Measurements from ENCODE around the gene RNF212B.

RNF212B gene

DNA sequence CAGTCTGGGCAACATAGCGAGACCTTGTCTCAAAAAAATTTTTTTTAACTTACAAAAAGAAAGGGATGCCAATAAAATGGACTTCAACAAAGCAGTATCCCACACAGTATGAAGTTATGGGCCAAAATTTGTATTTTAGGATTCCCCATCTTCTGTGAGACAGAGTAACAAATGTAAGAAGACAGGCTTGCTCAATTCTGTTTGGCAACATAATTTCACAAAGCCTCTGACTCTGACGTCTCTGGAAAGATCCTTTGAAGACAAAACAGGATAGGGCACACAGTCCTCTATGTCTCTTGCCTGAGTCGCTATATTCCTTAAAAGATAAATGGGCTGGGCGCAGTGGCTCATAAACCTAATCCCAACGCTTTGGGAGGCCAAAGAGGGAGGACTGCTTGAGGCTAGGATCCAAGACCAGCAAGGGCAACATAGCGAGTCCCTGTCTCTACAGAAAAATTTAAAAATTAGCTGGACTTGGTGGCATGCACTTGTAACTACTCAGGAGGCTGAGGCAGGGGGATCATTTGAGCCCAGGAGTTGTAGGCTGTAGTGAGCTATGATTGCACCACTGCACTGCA, 49.3 kb downstream of the RNF212B start:
- no peak for DNase-seq
- intact Hi-C loops (cut with DNase I), result loop anchor here (1.0 kb wide), 1 partner anchor 14 kb away; no protein-coding TSS in a partner anchor

- intact Hi-C loops (cut with DNase I), result loop anchor here (5.0 kb wide), 1 partner anchor 173 kb away; no protein-coding TSS in a partner anchor
- DNase-seq, result peak in 2 of 10 donors; percentile 29 to 46
Observed at GRCh38 chr14:23294734-23295561, 57.2 kb downstream of the RNF212B start.

DNA sequence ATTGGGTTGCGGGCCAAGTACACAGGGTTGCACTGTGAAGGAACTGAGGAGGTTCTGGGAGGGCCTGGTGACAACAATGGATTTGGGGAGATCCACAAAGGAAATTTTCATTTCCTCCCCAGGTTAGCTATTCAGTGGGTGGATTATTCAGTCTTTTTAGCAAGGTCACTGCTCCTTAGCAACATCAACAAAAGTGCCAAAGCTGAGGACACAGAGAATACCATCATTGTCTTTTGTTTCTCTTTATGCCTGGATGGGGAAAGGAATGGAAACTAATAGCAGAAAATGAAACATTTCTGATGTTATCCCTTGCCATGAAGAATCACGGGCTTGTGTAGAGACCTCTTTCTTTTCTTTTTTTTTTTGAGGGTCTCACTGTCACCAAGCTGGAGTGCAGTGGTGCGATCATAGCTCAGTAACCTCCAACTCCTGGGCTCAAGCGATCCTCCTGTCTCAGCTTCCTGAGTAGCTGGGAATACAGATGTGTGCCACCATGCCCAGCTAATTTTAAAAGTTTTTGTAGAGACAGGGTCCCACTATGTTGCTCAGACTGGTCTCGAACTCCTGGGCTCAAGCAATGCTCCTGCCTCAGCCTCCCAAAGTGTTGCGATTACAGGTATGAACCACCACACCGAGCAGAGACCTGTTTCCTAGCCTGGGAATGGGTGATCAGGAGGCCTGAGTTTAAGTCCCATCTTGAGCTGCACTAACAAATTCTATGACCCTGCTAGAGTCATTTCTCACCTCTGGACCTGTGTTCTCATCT, 58.5 kb downstream of the RNF212B start:
- intact Hi-C loops (cut with DNase I), result loop anchor here (5.0 kb wide), 1 partner anchor 174 kb away; no protein-coding TSS in a partner anchor
- DNase-seq, result no peak

DNA sequence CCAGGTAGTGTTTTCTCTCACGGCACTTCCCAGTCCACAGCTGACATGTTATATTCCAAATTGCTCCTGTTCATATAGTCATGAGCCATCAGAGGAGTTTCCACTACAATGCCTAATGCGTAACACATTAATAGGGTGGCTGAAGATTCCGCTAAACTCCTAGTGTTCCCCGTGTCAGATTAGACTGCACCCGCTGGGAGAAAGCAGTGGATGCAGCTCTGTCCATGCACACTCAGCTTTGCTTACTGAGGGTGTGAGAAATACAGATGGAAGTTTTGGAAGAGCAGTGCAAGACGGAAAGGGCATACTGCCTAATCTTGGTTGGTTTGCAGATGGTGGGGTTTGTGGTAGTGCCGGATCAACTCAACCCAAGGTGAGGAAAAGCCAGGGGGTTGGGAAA, 59.4 kb downstream of the RNF212B start:
- intact Hi-C loops (cut with DNase I), result loop anchor here (5.0 kb wide), 1 partner anchor 175 kb away; no protein-coding TSS in a partner anchor
- no peak for DNase-seq

DNA sequence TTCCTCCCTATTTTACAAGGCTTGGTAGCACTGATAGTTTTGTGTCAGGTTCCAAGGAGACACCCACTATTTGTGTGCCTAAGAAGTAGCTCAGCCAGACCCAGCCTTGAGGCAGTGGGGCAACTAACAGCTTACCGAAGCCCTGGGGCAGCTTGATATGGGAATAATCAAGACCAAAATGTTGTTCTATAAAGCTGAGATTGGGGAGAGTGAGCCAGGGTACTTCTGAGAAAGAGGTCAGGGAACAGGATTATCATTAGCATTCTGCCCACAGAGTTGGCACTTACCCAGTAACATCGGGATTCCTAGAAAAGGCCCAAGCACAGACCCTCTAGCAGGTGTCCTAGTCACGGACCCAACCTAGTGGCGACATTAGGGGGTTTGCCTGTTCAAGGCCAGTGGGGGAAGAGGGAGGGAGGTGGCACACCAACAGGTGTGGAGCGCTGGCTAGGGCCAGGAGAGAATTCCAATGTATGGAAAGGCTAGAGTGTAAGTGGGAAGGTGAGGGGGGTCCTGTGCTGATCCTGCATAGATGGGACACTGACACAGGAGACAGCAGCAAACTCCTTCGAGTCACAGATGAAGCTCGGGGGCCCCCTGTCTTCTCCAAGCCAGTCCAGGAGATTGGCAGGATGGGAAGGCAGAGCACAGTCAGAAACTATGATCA, 60.0 kb downstream of the RNF212B start:
- DNase-seq, result no peak
- intact Hi-C loops (cut with DNase I), result loop anchor here (2.0 to 5.0 kb wide), 2 partner anchors 33 to 175 kb away; no protein-coding TSS in a partner anchor

GRCh38 chr14:23299211-23299957, 61.6 kb downstream of the RNF212B start:
- intact Hi-C loops (cut with DNase I), result loop anchor here (2.0 to 5.0 kb wide), 2 partner anchors 35 to 177 kb away; no protein-coding TSS in a partner anchor
- no peak for DNase-seq

- no peak for DNase-seq
- intact Hi-C loops (cut with DNase I), result loop anchor here (2.0 to 5.0 kb wide), 2 partner anchors 35 to 178 kb away; no protein-coding TSS in a partner anchor
Observed at GRCh38 chr14:23299986-23300686, 62.4 kb downstream of the RNF212B start.

DNA sequence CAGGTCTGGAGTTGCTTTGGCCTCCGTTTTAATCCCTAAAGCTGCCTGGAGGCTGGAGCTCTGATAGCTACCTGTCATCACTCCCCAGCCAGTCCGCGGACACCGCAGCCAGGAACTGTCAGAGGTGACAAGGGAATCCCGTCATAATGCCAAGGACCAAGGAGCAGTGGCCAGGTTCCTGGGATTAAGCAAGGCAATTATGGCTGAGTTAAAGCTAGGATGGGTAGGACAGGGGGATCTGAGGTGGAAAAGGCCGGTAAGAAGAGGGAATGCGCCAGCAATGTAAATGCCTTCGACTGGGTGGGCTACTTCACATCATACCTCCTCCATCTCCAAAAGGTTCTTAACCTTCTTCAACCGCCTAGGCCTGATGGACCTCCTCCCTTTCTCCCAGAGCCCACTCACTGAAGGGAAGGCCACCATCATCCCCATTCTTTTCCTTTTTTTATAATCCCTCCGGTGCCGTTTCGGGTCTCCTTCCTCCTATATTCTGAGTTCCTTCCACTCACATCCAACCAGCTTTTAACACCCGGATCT, 63.0 kb downstream of the RNF212B start:
- intact Hi-C loops (cut with DNase I), result loop anchor here (1.0 kb wide), 1 partner anchor 14 kb away; the partner anchor contains the start of gene HOMEZ
- DNase-seq, result peak in 2 of 10 donors; percentile 22 to 85

GRCh38 chr14:23301288-23301968, 63.7 kb downstream of the RNF212B start:
- DNase-seq, result peak; percentile 94 to 100 (median 96)
- intact Hi-C loops (cut with DNase I), result loop anchor here (1.0 kb wide), 1 partner anchor 15 kb away; the partner anchor contains the start of gene HOMEZ

DNA sequence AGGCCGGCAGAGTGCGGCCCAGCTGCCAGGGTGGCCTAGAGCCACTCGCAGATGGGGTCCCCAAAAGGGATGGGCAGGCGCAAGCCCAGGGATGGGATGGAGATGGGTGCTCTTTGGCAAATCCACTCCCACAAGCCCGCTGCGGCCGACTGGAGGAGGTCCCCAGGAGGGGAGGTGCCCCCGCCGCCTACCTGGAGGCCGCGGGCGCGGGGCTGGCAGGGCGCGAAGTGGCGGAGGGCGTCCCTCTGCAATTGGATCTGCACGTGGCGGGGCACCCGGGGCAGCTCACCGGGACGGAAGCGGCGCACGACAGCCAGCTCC, 64.2 kb downstream of the RNF212B start:
- no peak for DNase-seq
- intact Hi-C loops (cut with DNase I), result loop anchor here (1.0 kb wide), 1 partner anchor 16 kb away; the partner anchor contains the start of gene HOMEZ

GRCh38 chr14:23302290-23303225, 64.8 kb downstream of the RNF212B start, which contains the start of gene PPP1R3E:
PPP1R3E (minus strand) TSS chr14:23302859; CDS start chr14:23302576, 283 bp downstream.
- intact Hi-C loops (cut with DNase I), result no loop called here
- peak; percentile 44 to 95 (median 67) for DNase-seq

- DNase-seq, result peak; percentile 84 to 98 (median 90)
- intact Hi-C loops (cut with DNase I), result loop anchor here (1.0 kb wide), 1 partner anchor 14 kb away; no protein-coding TSS in a partner anchor
Observed at GRCh38 chr14:23306412-23307145, 68.8 kb downstream of the RNF212B start, which contains the start of gene BCL2L2. BCL2L2 (plus strand) TSS chr14:23306833; CDS start chr14:23307768, 935 bp downstream.

- DNase-seq, result no peak
- intact Hi-C loops (cut with DNase I), result no loop called here
Observed at GRCh38 chr14:23307146-23307530, 69.4 kb downstream of the RNF212B start.

DNA sequence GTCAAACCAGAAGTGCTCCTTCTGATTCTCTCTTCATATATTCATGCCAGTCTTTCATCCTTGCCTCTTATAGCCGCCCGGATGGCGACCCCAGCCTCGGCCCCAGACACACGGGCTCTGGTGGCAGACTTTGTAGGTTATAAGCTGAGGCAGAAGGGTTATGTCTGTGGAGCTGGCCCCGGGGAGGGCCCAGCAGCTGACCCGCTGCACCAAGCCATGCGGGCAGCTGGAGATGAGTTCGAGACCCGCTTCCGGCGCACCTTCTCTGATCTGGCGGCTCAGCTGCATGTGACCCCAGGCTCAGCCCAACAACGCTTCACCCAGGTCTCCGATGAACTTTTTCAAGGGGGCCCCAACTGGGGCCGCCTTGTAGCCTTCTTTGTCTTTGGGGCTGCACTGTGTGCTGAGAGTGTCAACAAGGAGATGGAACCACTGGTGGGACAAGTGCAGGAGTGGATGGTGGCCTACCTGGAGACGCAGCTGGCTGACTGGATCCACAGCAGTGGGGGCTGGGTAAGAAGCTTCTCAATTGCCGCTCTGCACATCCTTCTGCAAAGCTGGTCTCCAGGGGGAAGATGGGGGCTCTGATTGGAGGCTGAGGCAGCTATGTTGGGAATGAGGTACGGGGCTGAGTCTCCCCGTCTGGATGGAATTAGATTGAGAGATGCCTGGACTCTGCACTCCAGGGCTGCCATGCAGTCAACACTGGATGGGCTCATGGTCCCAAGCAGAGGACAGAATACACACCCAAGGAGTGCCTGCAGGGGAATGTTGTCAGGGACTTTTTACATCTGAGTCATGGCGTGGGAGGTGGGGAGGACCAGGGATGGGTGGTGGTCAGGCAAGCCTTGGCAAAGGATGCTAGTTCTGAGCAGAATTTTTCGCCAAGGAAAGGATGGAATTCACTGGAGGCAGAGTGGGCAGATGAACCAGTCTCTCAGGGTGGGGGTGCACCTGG, 70.2 kb downstream of the RNF212B start:
- intact Hi-C loops (cut with DNase I), result no loop called here

More for the DNA sequence above, 70.2 kb downstream of the RNF212B start:
- DNase-seq, result peak in 1 of 10 donors; percentile 83

Measured in posterior cingulate gyrus (tissue), 11 donors.